ENCODE data around the gene ZFP36.

The ZFP36 gene

GRCh38 chr19:39415111-39416046 lies 8.7 kb downstream of the ZFP36 start:
- DNase-seq (ENCODE audit: low read depth, low spot score), result no peak
- H3K27ac ChIP-seq, result no peak overlapping the region

- H3K27ac ChIP-seq, result no peak overlapping the region
- DNase-seq (ENCODE audit: low read depth, low spot score), result no peak
Observed at GRCh38 chr19:39416152-39417120, 9.8 kb downstream of the ZFP36 start.

- H3K27ac ChIP-seq, result no peak overlapping the region
Observed at GRCh38 chr19:39417463-39418181, 11.0 kb downstream of the ZFP36 start.

GRCh38 chr19:39419003-39419402 lies 12.4 kb downstream of the ZFP36 start:
- no peak for DNase-seq (ENCODE audit: low read depth, low spot score)
- H3K27ac ChIP-seq, result no peak overlapping the region

More at GRCh38 chr19:39417463-39418181, 11.0 kb downstream of the ZFP36 start:
- DNase-seq (ENCODE audit: low read depth, low spot score), result no peak

- DNase-seq (ENCODE audit: low read depth, low spot score), result no peak
- H3K27ac ChIP-seq, result no peak overlapping the region
Observed at GRCh38 chr19:39420769-39421168, 14.1 kb downstream of the ZFP36 start.

GRCh38 chr19:39422020-39422419 lies 15.4 kb downstream of the ZFP36 start:
- DNase-seq (ENCODE audit: low read depth, low spot score), result no peak
- no peak overlapping the region for H3K27ac ChIP-seq

GRCh38 chr19:39423258-39424086 lies 16.8 kb downstream of the ZFP36 start:
- H3K27ac ChIP-seq, result no peak overlapping the region
- no peak for DNase-seq (ENCODE audit: low read depth, low spot score)

GRCh38 chr19:39424934-39425333 lies 18.3 kb downstream of the ZFP36 start:
- no peak for DNase-seq (ENCODE audit: low read depth, low spot score)

GRCh38 chr19:39425744-39426143 lies 19.1 kb downstream of the ZFP36 start:
- no peak overlapping the region for H3K27ac ChIP-seq
- no peak for DNase-seq (ENCODE audit: low read depth, low spot score)

More at GRCh38 chr19:39424934-39425333, 18.3 kb downstream of the ZFP36 start:
- H3K27ac ChIP-seq, result no peak overlapping the region

- no peak overlapping the region for H3K27ac ChIP-seq
- DNase-seq (ENCODE audit: low read depth, low spot score), result no peak
Observed at GRCh38 chr19:39426170-39426569, 19.5 kb downstream of the ZFP36 start.

- no peak for DNase-seq (ENCODE audit: low read depth, low spot score)
- no peak overlapping the region for H3K27ac ChIP-seq
Observed at GRCh38 chr19:39427707-39428106, 21.1 kb downstream of the ZFP36 start.

- no peak overlapping the region for H3K27ac ChIP-seq
- DNase-seq (ENCODE audit: low read depth, low spot score), result no peak
Observed at GRCh38 chr19:39428283-39429112, 21.9 kb downstream of the ZFP36 start.

- H3K27ac ChIP-seq, result peak overlapping the region; percentile 69
- no peak for DNase-seq (ENCODE audit: low read depth, low spot score)
Observed at GRCh38 chr19:39430675-39431593, 24.3 kb downstream of the ZFP36 start.

- DNase-seq (ENCODE audit: low read depth, low spot score), result no peak
- H3K27ac ChIP-seq, result peak overlapping the region; percentile 69
Observed at GRCh38 chr19:39432677-39433025, 26.0 kb downstream of the ZFP36 start.

- H3K27ac ChIP-seq, result peak overlapping the region; percentile 73
- no peak for DNase-seq (ENCODE audit: low read depth, low spot score)
Observed at GRCh38 chr19:39433480-39434079, 26.9 kb downstream of the ZFP36 start.

GRCh38 chr19:39434123-39435076 lies 27.8 kb downstream of the ZFP36 start:
- DNase-seq (ENCODE audit: low read depth, low spot score), result no peak
- peak overlapping the region; percentile 73 for H3K27ac ChIP-seq
